ENCODE results near the gene GSTM3.

GRCh38 chr1:109767637-109768334 lies 26.9 kb upstream of the GSTM3 start:
- TF ChIP-seq CTCF (IDR thresholded peaks at IDR 0.05) (no peak), EP300 (IDR thresholded peaks at IDR 0.05) (no peak), POLR2A (IDR thresholded peaks at IDR 0.05) (no peak)

Data from sigmoid colon (tissue), 4 donors.